Pancreas (tissue), 10 donors: ENCODE measurements around the gene COX4I1. TPM values are rescaled to one million over a fixed set of nuclear protein-coding genes. Genes with fewer than 3 reads are reported as not detected.

Experiments used
- ATAC-seq, 4 donors: fragments of 200-7000 bp; cut with Tn5 transposase; one replicate each; pipeline versions ENCODE4 v1.8.0 to v1.9.1; 2020; ENCODE audit warnings: mild to moderate bottlenecking in 4 of 4, moderate library complexity in 4 of 4
- DNase-seq, 6 donors: peaks; one replicate each; pipeline ENCODE4 v3.0.0-alpha.2; 2020
- FAIRE-seq: peaks from 2 replicates; lab custom pipeline; 2012; peaks lifted over from hg19 to GRCh38; lab: Jason Lieb, UNC
- H3K27ac ChIP-seq, 4 donors: fragments of 200-600 bp; sonication (generic); 1 replicate in 3 of 4; 2 replicates in 1 of 4; pipeline versions ENCODE4 v1.5.0 to v1.8.0; 2020
- H3K27me3 ChIP-seq, 4 donors: fragments of 200-600 bp; one replicate each; pipeline ENCODE4 v1.8.0; 2021
- H3K36me3 ChIP-seq, 3 donors: fragments of 200-600 bp; sonication (generic) in 1 of 3; one replicate each; pipeline versions ENCODE4 v1.5.0 to v1.8.0; 2020 to 2021
- H3K4me1 ChIP-seq, 3 donors: fragments of 200-600 bp; one replicate each; pipeline ENCODE4 v1.8.0; 2021
- H3K4me3 ChIP-seq, 4 donors: fragments of 200-600 bp; sonication (generic) in 2 of 4; one replicate each; pipeline versions ENCODE4 v1.5.0 to v1.8.0; 2020 to 2021
- H3K9me3 ChIP-seq, 4 donors: fragments of 200-600 bp; one replicate each; pipeline ENCODE4 v1.8.0; 2021
- WGBS, 2 donors: extraction: QIAGEN DNeasy Blood & Tissue Kit; methylation state at CpG; one replicate each; pipeline ENCODE4 v1.1.7; 2013; 5-methylcytosine and 5-hydroxymethylcytosine counted together
- intact Hi-C, 3 donors: fragments of 100-400 bp; cut with DNase I; formaldehyde crosslinking; loops; one replicate each; pipeline versions ENCODE4 v1.11.1 to v1.14.2; 2022
- polyA plus RNA-seq, 2 donors: library from polyadenylated mRNA; stranded (reverse); fragments of 200-250 nt; gene quantifications; one replicate each; pipeline ENCODE4 v1.2.3, GENCODE V29; 2013
- total RNA-seq, 6 donors: library from RNA; stranded (reverse); fragmentation: NEBNext Ultra II Directional in 4 of 6; extraction: Animal tissue kit (Norgen Biotek cat#: 25700) in 4 of 6; gene quantifications; one replicate each; pipeline versions ENCODE4 v1.2.1 to v1.2.4, GENCODE V29; 2021 to 2023
- TF ChIP-seq, protein P1 (sequence below), 4 donors: fragments of 200-600 bp; sonication (generic) in 3 of 4; IDR thresholded peaks; one replicate each; pipeline versions ENCODE4 v1.5.0 to v1.8.0; 2021; ENCODE audit warnings: antibody characterized with exemption in 4 of 4
- donor health status: healthy with polysubstance abuse.
- donor health status: DM: no; HTN: no; CAD: no; lungs with moderate emphysema.
- donor health status: DM: no; HTN: no; CAD: no.
- donor health status: control.
- donor health status: control.
- donor health status: Bipolar disorder and iron deficiency.
- donor health status: DM: yes; HTN: yes; CAD: no.
- donor health status: DM: no; HTN: no; CAD: no.
- donor health status: DM: no; HTN: no; CAD: no.
- donor health status: DM: yes; HTN: yes; CAD: no.

COX4I1 gene
- total and polyA plus RNA-seq, 8 donors: 198 to 510 (median 260) TPM

DNA sequence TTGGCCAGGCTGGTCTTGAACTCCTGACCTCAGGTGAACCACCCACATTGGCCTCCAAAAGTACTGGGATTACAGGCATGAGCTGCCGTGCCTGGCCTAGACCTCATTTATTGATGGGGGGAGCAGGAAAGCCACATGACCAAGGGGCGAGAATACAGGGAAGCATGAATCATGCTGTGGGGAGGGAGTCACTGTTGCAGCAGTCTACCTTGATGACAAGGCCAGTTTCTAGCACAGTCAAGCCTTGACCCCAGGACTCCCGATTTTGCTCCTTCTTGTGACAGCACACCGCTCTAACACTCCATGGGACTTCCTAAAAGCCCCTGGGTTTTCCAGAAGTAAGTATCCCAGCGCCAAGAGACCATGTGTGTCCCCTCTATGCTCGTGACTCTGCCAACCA is 56.6 kb downstream of the COX4I1 start:
- 60 to 68% methylated on average over 6 of the region's 6 CpGs for WGBS, 2 donors
- ATAC-seq: no peak
- DNase-seq: no peak
- FAIRE-seq: no peak
- intact Hi-C loops: no loop called here
- TF ChIP-seq, protein P1, sequence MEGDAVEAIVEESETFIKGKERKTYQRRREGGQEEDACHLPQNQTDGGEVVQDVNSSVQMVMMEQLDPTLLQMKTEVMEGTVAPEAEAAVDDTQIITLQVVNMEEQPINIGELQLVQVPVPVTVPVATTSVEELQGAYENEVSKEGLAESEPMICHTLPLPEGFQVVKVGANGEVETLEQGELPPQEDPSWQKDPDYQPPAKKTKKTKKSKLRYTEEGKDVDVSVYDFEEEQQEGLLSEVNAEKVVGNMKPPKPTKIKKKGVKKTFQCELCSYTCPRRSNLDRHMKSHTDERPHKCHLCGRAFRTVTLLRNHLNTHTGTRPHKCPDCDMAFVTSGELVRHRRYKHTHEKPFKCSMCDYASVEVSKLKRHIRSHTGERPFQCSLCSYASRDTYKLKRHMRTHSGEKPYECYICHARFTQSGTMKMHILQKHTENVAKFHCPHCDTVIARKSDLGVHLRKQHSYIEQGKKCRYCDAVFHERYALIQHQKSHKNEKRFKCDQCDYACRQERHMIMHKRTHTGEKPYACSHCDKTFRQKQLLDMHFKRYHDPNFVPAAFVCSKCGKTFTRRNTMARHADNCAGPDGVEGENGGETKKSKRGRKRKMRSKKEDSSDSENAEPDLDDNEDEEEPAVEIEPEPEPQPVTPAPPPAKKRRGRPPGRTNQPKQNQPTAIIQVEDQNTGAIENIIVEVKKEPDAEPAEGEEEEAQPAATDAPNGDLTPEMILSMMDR (IDR thresholded peaks at IDR 0.05): no peak
- Histone ChIP-seq H3K27ac (no peak overlapping the region), H3K4me1 (no peaks in the 10 kb centered on the region), H3K9me3 (no peaks in the 10 kb centered on the region), H3K36me3 (no peaks in the 10 kb centered on the region), H3K4me3 (no peak overlapping the region), H3K27me3 (no peaks in the 10 kb centered on the region)

DNA sequence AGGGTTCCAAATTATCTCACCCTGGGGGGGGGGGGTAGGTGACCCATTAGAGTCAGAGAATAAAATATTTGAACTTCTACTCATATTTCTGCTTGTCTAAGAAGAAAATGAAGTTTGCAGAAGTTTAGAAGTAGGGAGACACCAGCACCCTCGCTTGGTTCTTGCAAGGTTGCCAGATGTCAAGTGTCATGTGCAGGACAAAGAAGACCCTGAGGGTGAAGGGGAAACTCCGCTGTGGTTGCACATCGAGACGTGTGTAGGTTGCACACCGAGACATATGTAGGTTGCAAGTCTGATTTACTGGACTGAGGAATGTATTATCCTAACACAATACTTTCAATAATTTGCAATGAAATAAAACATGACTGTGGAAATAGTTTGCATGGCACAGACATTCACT is 57.1 kb downstream of the COX4I1 start:
- 60 to 76% methylated on average over 5 of the region's 5 CpGs for WGBS, 2 donors
- peak in 1 of 6 donors; percentile 0 for DNase-seq
- TF ChIP-seq, protein P1 (IDR thresholded peaks at IDR 0.05): no peak
- Histone ChIP-seq H3K36me3 (no peaks in the 10 kb centered on the region), H3K4me1 (no peaks in the 10 kb centered on the region), H3K4me3 (no peak overlapping the region), H3K9me3 (no peaks in the 10 kb centered on the region), H3K27ac (no peak overlapping the region), H3K27me3 (no peaks in the 10 kb centered on the region)
- no peak for FAIRE-seq
- ATAC-seq: no peak
- intact Hi-C loops: no loop called here

Other genes with a start within 250 kb of the COX4I1 start
- 10 to 100 TPM; 32.0 to 50.3 (median 41.9) TPM for gene GSE1, start 186.4 kb upstream of the COX4I1 start, total RNA-seq
- gene GSE1, start 186.4 kb upstream of the COX4I1 start, polyA plus RNA-seq: 10 to 100 TPM; 32.9 to 61.5 TPM
- 1 to 10 TPM in 2 of 6 donors, under 1 TPM in 4; 0.37 to 1.6 (median 0.71) TPM for gene GINS2, start 110.7 kb upstream of the COX4I1 start, total RNA-seq
- 1 to 10 TPM in 1 of 2 donors, under 1 TPM in 1; 0.76 to 1.9 TPM for gene GINS2, start 110.7 kb upstream of the COX4I1 start, polyA plus RNA-seq
- gene C16orf74, start 48.6 kb upstream of the COX4I1 start, total RNA-seq: under 1 TPM; 0.37 to 0.87 (median 0.61) TPM
- 1 to 10 TPM in 1 of 2 donors, under 1 TPM in 1; 0.84 to 1.3 TPM for gene C16orf74, start 48.6 kb upstream of the COX4I1 start, polyA plus RNA-seq
- 10 to 100 TPM in 3 of 6 donors, 1 to 10 TPM in 3; 6.8 to 13.6 (median 9.7) TPM for gene EMC8, start 151 bp upstream of the COX4I1 start, total RNA-seq
- gene EMC8, start 151 bp upstream of the COX4I1 start, polyA plus RNA-seq: 10 to 100 TPM in 1 of 2 donors, 1 to 10 TPM in 1; 9.5 to 14.2 TPM
- gene IRF8, start 99.5 kb downstream of the COX4I1 start, total RNA-seq: 10 to 100 TPM in 3 of 6 donors, 1 to 10 TPM in 3; 2.3 to 18.2 (median 9.8) TPM
- 1 to 10 TPM in 1 of 2 donors, under 1 TPM in 1; 0.92 to 1.7 TPM for gene IRF8, start 99.5 kb downstream of the COX4I1 start, polyA plus RNA-seq